SKM-1 treated with dmso at 0.1 percent for 144 hours (cell line): Measurements from ENCODE around the gene OR6C3.
"Not testable (repeated sequence)": the region's sequence is repeated elsewhere in the genome, so short reads cannot be mapped to it uniquely, and the experiment has no call there.

ENCODE experiments used
- DNase-seq: peaks from one replicate; lab custom pipeline; 2025; ENCODE audit not compliant: unreplicated experiment; lab: John Stamatoyannopoulos, UW

The OR6C3 gene

DNA sequence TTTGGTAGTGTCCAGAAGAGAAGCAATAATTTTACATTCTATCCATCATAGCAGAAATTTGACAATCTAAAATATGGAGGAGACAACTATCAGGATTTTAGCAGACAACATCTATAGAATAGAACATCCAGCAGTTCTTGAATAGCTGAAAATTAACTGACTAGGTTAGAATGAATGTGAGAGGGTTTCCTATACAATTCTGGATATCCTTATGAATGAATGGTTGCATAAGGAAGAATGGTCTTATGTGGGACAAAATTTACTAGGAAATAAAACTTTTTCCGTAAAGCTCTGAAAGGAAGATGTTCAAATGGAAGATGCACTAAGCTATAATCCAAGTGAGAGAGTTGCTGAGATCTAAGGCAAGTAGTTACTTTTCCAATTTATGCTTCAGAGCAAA, at the start of gene OR6C3:
TSS of gene OR6C3 (plus strand) at position 301 of the 400 bp plus-strand sequence. CDS start 955 bp downstream, outside the sequence.
- no peak for DNase-seq

DNA sequence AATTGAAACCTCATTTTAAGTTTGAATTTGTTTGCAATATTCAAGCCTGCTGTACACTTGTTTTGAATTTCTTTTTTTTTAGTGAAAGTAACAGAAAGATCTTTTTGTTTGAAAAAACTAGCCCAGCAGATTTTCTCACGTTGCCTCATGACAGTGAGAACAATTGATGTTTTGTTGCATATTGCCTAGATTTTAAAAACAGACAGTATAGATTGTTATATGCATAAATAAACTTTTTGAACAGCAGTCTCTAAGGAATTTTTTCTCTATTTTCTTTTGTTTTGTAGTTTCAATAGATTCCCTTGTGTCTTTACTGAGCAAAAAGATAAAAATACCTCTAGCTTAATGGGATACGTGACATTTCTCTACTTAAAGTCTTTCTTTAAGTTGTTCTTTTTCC, 49.6 kb upstream of the OR6C3 start:
- DNase-seq: no peak

DNA sequence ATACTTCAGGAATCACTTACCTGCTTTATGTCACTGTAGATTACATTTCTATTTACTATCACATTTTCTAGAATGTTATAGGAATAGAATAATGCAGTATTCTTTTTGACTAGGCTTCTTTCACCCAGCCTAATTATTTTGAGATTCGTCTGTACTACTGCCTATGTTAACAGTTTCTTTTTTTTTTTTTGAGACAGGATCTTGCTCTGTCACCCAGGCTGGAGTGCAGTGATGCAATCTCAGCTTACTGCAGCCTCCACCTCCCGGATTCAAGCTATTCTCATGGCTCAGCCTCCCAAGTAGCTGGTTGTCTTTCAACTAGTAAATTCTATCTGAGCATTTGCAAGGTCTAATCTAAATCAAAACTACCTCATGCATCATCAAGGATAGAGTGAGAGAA, 40.5 kb upstream of the OR6C3 start:
- no peak for DNase-seq

DNA sequence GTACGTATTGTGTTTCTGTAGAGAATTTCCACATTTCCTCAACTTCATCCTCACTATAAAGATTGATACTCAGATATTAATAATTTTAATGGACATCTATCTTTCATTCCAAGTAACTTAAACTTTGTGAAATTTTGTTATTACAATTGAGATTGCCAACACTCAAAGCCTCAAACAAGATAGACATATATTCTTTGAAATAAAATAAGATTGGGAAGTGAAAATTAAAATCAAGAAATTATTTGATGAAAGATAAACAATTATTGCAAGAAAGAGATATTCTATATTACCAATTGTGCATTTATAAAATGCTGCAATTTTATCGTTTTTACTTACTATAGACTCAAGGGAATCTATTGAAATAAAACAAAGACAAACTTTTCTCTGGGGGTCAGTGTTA, 34.1 kb upstream of the OR6C3 start, which contains the start of gene OR6C6:
TSS of gene OR6C6 (minus strand) at position 101 of the 400 bp plus-strand sequence. CDS start 1,337 bp downstream, outside the sequence.
- no peak for DNase-seq

DNA sequence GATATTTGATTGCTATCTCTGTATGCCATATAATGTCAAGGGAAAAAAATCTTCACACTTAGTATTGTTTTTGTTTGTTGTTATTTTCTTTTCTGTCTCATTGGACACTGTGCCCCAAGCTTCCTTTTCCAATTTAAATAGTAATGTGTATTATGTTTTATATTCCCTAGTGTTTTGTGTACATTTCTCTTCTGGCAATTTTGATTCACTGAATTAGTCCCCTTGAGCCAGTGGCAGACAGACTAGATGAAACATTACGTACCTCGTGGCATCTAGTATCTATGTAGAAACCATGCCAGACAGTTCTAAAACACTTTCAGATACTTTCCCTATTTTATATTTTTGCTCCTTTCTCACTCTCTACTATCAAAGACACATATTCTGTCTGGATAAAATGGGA, 16.5 kb upstream of the OR6C3 start, which contains the start of gene OR6C1:
TSS of gene OR6C1 (plus strand) at position 301 of the 400 bp plus-strand sequence. CDS start 6,257 bp downstream, outside the sequence.
- DNase-seq: no peak

DNA sequence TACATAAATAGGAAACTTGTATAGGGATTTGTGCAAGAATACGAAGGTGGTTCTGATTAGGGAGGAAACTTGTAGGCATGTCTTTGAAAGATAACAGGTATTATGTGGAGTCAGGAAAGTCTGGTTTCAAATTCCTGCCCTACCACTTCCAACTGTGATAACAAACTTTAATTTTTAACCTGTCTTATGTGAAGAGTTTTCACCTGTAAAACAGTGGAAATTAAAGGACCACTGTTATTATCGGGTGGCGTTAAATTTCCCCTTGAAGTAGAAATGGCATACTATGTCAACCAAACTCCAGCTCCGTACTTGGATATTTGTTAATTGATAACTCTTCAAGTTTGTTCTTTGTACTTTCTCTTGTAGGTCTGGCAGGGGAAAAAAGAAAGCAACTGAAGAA, 10.3 kb upstream of the OR6C3 start:
- no peak for DNase-seq

DNA sequence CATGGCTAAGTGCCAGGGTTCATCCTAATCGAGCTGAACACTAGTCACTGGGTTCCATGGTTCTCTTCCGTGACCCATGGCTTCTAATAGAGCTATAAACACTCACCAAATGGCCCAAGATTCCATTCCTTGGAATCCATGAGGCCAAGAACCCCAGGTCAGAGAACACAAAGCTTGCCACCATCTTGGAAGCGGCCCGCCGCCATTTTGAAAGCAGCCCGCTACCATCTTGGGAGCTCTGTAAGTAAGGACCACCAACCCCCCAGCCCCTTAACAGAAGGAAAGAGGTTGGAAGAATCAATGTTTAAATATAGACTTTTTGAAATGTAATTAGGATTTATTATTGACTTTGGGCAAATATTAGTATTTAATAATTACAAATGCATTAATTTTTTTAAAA, 4.7 kb upstream of the OR6C3 start:
- not testable (repeated sequence) for DNase-seq

DNA sequence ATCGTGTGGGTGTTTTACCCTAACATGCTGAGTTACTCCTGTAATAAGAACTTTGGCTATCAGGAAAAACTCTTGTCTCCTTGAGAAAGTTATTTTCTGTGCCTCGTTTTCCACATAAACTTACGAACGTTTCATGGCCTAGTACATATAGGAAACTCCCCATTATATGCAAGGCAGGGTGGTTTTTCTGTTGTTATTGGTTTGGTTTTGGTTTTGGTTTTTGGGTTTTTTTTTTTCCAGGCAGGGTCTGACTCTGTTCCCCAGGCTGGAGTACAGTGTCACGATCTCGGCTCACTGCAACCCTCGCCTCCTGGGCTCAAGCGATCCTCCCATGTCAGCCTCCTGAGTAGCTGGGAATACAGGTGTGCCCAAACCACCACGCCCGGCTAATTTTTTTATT, 5.5 kb downstream of the OR6C3 start:
- no peak for DNase-seq

DNA sequence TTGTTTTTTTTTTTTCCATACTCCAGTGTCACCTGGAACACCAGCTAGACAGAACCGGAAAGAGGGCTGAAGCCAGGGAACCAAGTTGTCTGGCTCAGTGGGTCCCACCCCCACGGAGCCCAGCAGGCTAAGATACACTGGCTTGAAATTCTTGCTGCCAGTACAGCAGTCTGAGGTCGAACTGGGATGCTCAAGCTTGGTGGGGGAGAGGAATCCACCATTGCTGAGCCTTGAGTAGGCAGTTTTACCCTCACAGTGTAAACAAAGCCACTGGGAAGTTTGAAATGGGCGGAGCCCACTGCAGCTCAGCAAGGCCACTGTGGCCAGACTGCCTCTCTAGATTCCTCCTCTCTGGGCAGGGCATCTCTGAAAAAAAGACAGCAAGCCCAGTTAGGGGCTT, 24.8 kb downstream of the OR6C3 start:
- not testable (repeated sequence) for DNase-seq

DNA sequence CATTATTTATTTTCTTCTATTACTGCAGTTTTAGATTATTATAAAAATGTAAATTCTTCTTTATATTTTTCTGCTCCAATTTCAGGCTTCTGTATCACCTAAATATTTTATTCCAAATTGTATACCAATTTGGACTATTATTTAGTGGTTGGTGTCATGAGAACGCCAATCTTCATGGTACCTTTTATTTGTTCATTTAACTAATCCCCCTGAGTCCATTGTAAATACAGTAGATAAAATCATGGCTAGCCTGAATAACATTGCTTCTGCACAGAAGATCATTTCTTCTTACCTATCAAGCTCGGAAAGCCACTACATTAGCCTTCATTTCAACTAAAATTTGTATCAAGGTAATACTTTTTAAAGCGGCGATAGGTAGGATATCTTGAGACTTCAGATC, 32.1 kb downstream of the OR6C3 start, which contains the start of gene OR6C75:
TSS of gene OR6C75 (plus strand) at position 301 of the 400 bp plus-strand sequence. CDS start 2,136 bp downstream, outside the sequence.
- no peak for DNase-seq

DNA sequence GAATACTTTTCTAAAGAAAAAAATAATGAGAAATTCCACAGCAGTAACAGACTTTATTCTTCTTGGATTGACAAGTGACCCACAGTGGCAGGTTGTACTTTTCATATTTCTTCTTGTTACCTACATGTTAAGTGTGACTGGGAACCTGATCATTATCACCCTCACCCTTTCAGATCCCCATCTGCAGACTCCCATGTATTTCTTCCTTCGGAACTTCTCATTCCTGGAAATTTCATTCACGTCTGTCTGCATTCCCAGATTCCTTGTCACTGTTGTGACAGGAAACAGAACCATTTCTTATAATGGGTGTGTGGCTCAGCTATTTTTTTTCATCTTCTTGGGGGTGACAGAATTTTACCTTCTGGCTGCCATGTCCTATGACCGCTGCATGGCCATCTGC, 34.5 kb downstream of the OR6C3 start:
- no peak for DNase-seq

DNA sequence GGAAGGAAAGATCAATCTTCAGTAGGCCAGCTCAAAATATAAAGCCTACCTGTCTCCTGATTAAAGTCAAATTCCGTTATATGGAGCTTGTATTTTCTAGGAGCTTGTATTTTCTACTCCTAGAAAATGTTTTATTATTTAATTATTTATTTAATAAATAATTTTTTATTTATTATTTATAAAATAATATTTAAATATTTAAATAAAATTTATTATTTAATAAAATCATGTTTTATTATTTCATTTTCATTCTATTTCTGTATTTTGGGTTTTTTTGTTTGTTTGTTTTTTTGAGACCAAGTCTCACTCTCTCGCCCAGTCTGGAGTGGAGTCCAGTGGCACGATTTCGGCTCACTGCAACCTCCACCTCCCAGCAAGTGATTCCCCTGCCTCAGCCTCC, 42.0 kb downstream of the OR6C3 start:
- no peak for DNase-seq
